GM10847 (cell line): ENCODE measurements around the gene TLE6.

ENCODE experiments used
- POLR2A ChIP-seq: IDR thresholded peaks from 2 replicates; pipeline ENCODE4 v1.6.1; 2011; ENCODE audit not compliant: insufficient read length; ENCODE audit errors: extremely low read depth

TLE6 gene

GRCh38 chr19:3034406-3034655 is 57.0 kb downstream of the TLE6 start:
- no peak for TF ChIP-seq POLR2A

- no peak for TF ChIP-seq POLR2A
Measured at GRCh38 chr19:3034656-3035541, 57.5 kb downstream of the TLE6 start.

- peak; percentile 63 for TF ChIP-seq POLR2A
Measured at GRCh38 chr19:3035542-3036118, 58.3 kb downstream of the TLE6 start.

- TF ChIP-seq POLR2A, result no peak
Measured at GRCh38 chr19:3036119-3036976, 59.0 kb downstream of the TLE6 start.

- no peak for TF ChIP-seq POLR2A
Measured at GRCh38 chr19:3038214-3038613, 60.9 kb downstream of the TLE6 start.

- no peak for TF ChIP-seq POLR2A
Measured at GRCh38 chr19:3039125-3039524, 61.8 kb downstream of the TLE6 start.

- no peak for TF ChIP-seq POLR2A
Measured at GRCh38 chr19:3039641-3040077, 62.3 kb downstream of the TLE6 start.

GRCh38 chr19:3041327-3041726 is 64.0 kb downstream of the TLE6 start:
- TF ChIP-seq POLR2A, result no peak

GRCh38 chr19:3041761-3042620 is 64.6 kb downstream of the TLE6 start:
- no peak for TF ChIP-seq POLR2A

GRCh38 chr19:3042621-3043267 is 65.4 kb downstream of the TLE6 start:
- TF ChIP-seq POLR2A, result no peak
